A549 (cell line): ENCODE data around the gene SRSF5. TPM values are rescaled to one million over a fixed set of nuclear protein-coding genes. Genes with fewer than 3 reads are reported as not detected.

Experiments
- ATAC-seq, 2 experiments: fragments of 200-7000 bp in 1 of 2; fragments of >200 bp in 1 of 2; cut with Nextera tagmentation in 1 of 2; cut with Tn5 transposase in 1 of 2; 3 replicates each; pipeline versions ENCODE4 v1.8.0 to v1.9.1; 2018 to 2020; ENCODE audit warnings: mild to moderate bottlenecking in 1 of 2, moderate library complexity in 1 of 2
- CTCF ChIA-PET: fragments of 300-600 bp; sonication (Branson Sonifier 250); formaldehyde crosslinking; extraction: SDS; loops from one replicate; lab custom pipeline; 2021; ENCODE audit warnings: antibody characterized with exemption, inconsistent platforms; lab: Yijun Ruan, JAX
- POLR2A ChIA-PET: fragments of 350-600 bp; formaldehyde crosslinking; extraction: SDS; loops from one replicate; lab custom pipeline; 2021; ENCODE audit warnings: antibody characterized with exemption, inconsistent platforms; lab: Yijun Ruan, JAX
- DNase-seq, 2 experiments: peaks; one replicate each; pipeline versions ENCODE4 v3.0.0 to v3.0.0-alpha.2; 2011 to 2016; ENCODE audit warnings: low read depth in 1 of 2, low spot score in 1 of 2
- FAIRE-seq: peaks from 2 replicates; lab custom pipeline; 2011; peaks lifted over from hg19 to GRCh38; lab: Jason Lieb, UNC
- H3K27ac ChIP-seq, 2 experiments: fragments of >200 bp; sonication (Bioruptor Twin); formaldehyde crosslinking; 3 replicates each; pipeline ENCODE4 v1.5.1; 2016 to 2017
- H3K4me1 ChIP-seq: fragments of >200 bp; sonication (Bioruptor Twin); formaldehyde crosslinking; 3 replicates; pipeline ENCODE4 v1.6.1; 2016
- H3K4me2 ChIP-seq: fragments of >200 bp; sonication (Bioruptor Twin); formaldehyde crosslinking; 3 replicates; pipeline ENCODE4 v1.6.1; 2016
- H3K4me3 ChIP-seq: fragments of >200 bp; sonication (Bioruptor Twin); formaldehyde crosslinking; 3 replicates; pipeline ENCODE4 v1.5.1; 2016
- H3K9me3 ChIP-seq: fragments of >200 bp; sonication (Bioruptor Twin); formaldehyde crosslinking; 3 replicates; pipeline ENCODE4 v1.6.1; 2016
- BHLHE40 ChIP-seq: IDR thresholded peaks from 2 replicates; pipeline ENCODE4 v1.6.1; 2012; ENCODE audit warnings: low read depth, low read length, inconsistent platforms
- CEBPB ChIP-seq, 2 experiments: fragments of >200 bp in 1 of 2; sonication (Bioruptor Twin) in 1 of 2; formaldehyde crosslinking in 1 of 2; IDR thresholded peaks; 2 replicates each; pipeline ENCODE4 v1.6.1; 2012 to 2016
- CHD2 ChIP-seq: fragments of 150-350 bp; IDR thresholded peaks from 2 replicates; pipeline ENCODE4 v1.6.1; 2014; ENCODE audit warnings: low read length; ENCODE audit not compliant: partially characterized antibody
- EHF ChIP-seq: fragments of 250-450 bp; sonication (Bioruptor Pico); IDR thresholded peaks from 2 replicates; pipeline ENCODE4 v1.5.0; 2020; ENCODE audit warnings: mild to moderate bottlenecking
- EHMT2 ChIP-seq: fragments of 200-600 bp; sonication (generic); IDR thresholded peaks from 2 replicates; pipeline ENCODE4 v1.6.1; 2016; ENCODE audit warnings: antibody characterized with exemption, low read depth, mild to moderate bottlenecking, moderate library complexity
- FOSB ChIP-seq: fragments of 250-450 bp; sonication (Bioruptor Pico); IDR thresholded peaks from 2 replicates; pipeline ENCODE4 v1.5.0; 2020; ENCODE audit warnings: mild to moderate bottlenecking, moderate library complexity
- FOXS1 ChIP-seq: fragments of 250-450 bp; sonication (Bioruptor Pico); IDR thresholded peaks from 2 replicates; pipeline ENCODE4 v1.5.0; 2020; ENCODE audit warnings: mild to moderate bottlenecking, moderate library complexity
- HDAC2 ChIP-seq: fragments of 200-600 bp; sonication (generic); IDR thresholded peaks from 2 replicates; pipeline ENCODE4 v1.6.1; 2016
- HOXB13 ChIP-seq: fragments of 250-450 bp; sonication (Bioruptor Pico); IDR thresholded peaks from 2 replicates; pipeline ENCODE4 v1.5.0; 2020; ENCODE audit warnings: low read depth, mild to moderate bottlenecking, moderate library complexity
- JUN ChIP-seq, 2 experiments: fragments of >200 bp; sonication (Bioruptor Twin); formaldehyde crosslinking; IDR thresholded peaks; 2 replicates in 1 of 2; 3 replicates in 1 of 2; pipeline ENCODE4 v1.6.1; 2016 to 2017
- JUNB ChIP-seq: fragments of >200 bp; sonication (Bioruptor Twin); formaldehyde crosslinking; IDR thresholded peaks from 2 replicates; pipeline ENCODE4 v1.6.1; 2016
- KDM1A ChIP-seq: fragments of 200-600 bp; sonication (generic); IDR thresholded peaks from 2 replicates; pipeline ENCODE4 v1.6.1; 2016; ENCODE audit warnings: low read depth, mild to moderate bottlenecking
- MAFK ChIP-seq: fragments of 450-650 bp; IDR thresholded peaks from 2 replicates; pipeline ENCODE4 v1.6.1; 2014; ENCODE audit not compliant: partially characterized antibody
- MYC ChIP-seq: IDR thresholded peaks from 2 replicates; pipeline ENCODE4 v1.6.1; 2012; ENCODE audit warnings: mild to moderate bottlenecking, inconsistent platforms, low read length, improper control_type of control experiment, borderline replicate concordance
- NPAS2 ChIP-seq: fragments of 250-450 bp; sonication (Bioruptor Pico); IDR thresholded peaks from 2 replicates; pipeline ENCODE4 v1.8.0; 2022; ENCODE audit warnings: mild to moderate bottlenecking, moderate library complexity, borderline replicate concordance
- RNF2 ChIP-seq: fragments of 200-600 bp; sonication (generic); IDR thresholded peaks from 2 replicates; pipeline ENCODE4 v1.6.1; 2016; ENCODE audit warnings: low read depth, mild to moderate bottlenecking, antibody characterized with exemption, moderate library complexity, borderline replicate concordance
- ZC3H11A ChIP-seq: fragments of 450-650 bp; IDR thresholded peaks from 2 replicates; pipeline ENCODE4 v1.6.1; 2014; ENCODE audit warnings: antibody characterized with exemption, mild to moderate bottlenecking
- ZFP36 ChIP-seq: fragments of 450-650 bp; IDR thresholded peaks from 2 replicates; pipeline ENCODE4 v1.6.1; 2014; ENCODE audit warnings: borderline replicate concordance; ENCODE audit not compliant: partially characterized antibody
- WGBS: methylation state at CpG from one replicate; pipeline ENCODE4 v1.1.6; 2017; ENCODE audit errors: missing lambda C conversion rate; 5-methylcytosine and 5-hydroxymethylcytosine counted together
- polyA plus RNA-seq, 4 experiments: library from polyadenylated mRNA; depleted of rRNA in 3 of 4; stranded (reverse); fragments of >200 nt; fragmentation: RNase III in 1 of 4; extraction: RNeasy Plus Mini Kit Qiagen cat#74134 plus additional on column Dnase treatment in 1 of 4; gene quantifications; 2 replicates in 3 of 4; 3 replicates in 1 of 4; pipeline ENCODE4 v1.2.3, GENCODE V29; 2011 to 2017
- TF ChIP-seq, protein P1 (sequence below): fragments of 250-450 bp; sonication (Bioruptor Pico); IDR thresholded peaks from 2 replicates; pipeline ENCODE4 v1.5.0; 2020; ENCODE audit warnings: low read depth, mild to moderate bottlenecking, moderate library complexity
- TF ChIP-seq, protein P2 (sequence below): IDR thresholded peaks from 2 replicates; pipeline ENCODE4 v1.6.1; 2012; ENCODE audit warnings: low read depth, borderline replicate concordance
- TF ChIP-seq, protein P3 (sequence below): fragments of 250-450 bp; sonication (Bioruptor Pico); IDR thresholded peaks from 2 replicates; pipeline ENCODE4 v1.5.0; 2021; ENCODE audit warnings: mild to moderate bottlenecking, moderate library complexity, borderline replicate concordance

SRSF5 gene
- polyA plus RNA-seq, 2 of the 4 experiments (the other 2 are of a cell fraction): 285 to 355 TPM

DNA sequence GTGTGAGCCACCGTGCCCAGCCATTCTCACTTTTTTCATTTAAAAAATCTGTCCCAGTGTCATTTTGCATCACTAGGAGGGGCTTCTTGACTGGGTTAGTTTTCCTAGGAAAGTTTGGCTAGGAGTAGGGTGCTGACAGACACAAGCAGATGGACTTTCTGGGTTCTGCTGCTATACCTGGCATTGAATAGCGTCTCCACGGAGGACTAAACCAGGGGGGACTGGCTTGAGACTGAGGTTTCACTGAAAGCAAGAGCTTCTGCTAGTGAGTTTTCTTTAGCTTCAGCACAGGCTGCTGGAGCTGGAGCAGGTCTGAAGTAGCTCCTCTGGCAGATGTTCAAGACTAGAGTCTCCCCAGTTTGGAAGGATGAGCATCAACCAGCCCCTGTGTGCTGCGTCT, 28.7 kb downstream of the SRSF5 start:
- no peak overlapping the region for H3K4me3 ChIP-seq
- TF ChIP-seq JUN (IDR thresholded peaks at IDR 0.05): no peak
- no peak for TF ChIP-seq JUNB
- H3K27ac ChIP-seq: no peak overlapping the region
- CTCF ChIA-PET: no interaction called here
- no peak for ATAC-seq
- POLR2A ChIA-PET: no interaction called here
- no peak for FAIRE-seq
- no peaks in the 10 kb centered on the region for H3K9me3 ChIP-seq
- WGBS: 81% methylated on average over 4 of the region's 4 CpGs
- no peak overlapping the region for H3K4me2 ChIP-seq
- DNase-seq: no peak
- H3K4me1 ChIP-seq: no peaks in the 10 kb centered on the region

DNA sequence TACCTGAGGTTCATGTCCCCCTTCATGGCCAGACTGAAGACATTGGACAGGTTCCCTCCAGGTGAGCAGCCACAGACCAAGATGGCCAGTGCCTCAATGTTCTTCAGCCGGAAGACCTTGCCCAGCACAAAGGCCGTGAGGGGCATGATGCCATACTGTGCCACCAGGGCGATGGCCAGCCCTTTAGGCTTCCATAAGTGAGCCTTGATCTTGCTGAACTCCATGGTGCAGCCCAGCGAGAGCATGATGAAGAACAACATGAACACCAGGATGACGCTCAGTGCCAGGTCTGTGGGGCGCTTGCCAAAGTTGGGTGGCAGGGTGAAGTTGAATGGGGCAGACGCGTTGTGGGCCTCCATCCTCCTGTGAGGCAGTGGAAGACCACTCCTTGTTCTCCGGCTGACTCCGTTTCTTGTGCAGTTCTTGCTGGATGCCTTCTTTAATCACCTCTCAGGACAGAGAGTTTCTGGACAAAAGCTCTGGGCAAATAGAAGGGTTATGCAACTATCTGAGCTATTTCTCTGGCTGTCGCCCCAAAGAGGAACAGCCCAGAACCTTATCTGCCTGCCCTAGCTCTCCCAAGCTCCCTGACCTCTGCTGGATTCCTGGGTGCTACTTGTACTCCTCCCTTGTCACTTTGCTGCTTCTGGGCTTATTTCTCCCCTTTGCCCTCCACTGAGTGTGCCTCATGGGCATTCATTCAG, 30.0 kb downstream of the SRSF5 start, which contains the start of gene SLC10A1:
Gene SLC10A1 (minus strand): TSS at position 445 of the 704 bp plus-strand sequence. CDS start 86 bp downstream, at position 359.
- ATAC-seq (no peak), FAIRE-seq (no peak), DNase-seq (no peak)
- Histone ChIP-seq H3K4me3 (no peak within 1 kb of the TSS), H3K4me1 (no peaks in the 10 kb centered on the region), H3K9me3 (no peaks in the 10 kb centered on the region), H3K27ac (no peak within 1 kb of the TSS), H3K4me2 (no peak within 1 kb of the TSS)
- TF ChIP-seq JUNB: no peak
- no peak for TF ChIP-seq HOXB13 (CRISPR knock-in tag)
- TF ChIP-seq, protein P1, sequence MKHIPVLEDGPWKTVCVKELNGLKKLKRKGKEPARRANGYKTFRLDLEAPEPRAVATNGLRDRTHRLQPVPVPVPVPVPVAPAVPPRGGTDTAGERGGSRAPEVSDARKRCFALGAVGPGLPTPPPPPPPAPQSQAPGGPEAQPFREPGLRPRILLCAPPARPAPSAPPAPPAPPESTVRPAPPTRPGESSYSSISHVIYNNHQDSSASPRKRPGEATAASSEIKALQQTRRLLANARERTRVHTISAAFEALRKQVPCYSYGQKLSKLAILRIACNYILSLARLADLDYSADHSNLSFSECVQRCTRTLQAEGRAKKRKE: no peak
- TF ChIP-seq FOSB (CRISPR knock-in tag): no peak
- TF ChIP-seq BHLHE40: no peak
- TF ChIP-seq FOXS1 (CRISPR knock-in tag): no peak
- TF ChIP-seq, protein P2, sequence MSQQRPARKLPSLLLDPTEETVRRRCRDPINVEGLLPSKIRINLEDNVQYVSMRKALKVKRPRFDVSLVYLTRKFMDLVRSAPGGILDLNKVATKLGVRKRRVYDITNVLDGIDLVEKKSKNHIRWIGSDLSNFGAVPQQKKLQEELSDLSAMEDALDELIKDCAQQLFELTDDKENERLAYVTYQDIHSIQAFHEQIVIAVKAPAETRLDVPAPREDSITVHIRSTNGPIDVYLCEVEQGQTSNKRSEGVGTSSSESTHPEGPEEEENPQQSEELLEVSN: no peak
- no peak for TF ChIP-seq NPAS2 (CRISPR knock-in tag)
- TF ChIP-seq HDAC2: no peak
- TF ChIP-seq ZFP36: no peak
- TF ChIP-seq, protein P3, sequence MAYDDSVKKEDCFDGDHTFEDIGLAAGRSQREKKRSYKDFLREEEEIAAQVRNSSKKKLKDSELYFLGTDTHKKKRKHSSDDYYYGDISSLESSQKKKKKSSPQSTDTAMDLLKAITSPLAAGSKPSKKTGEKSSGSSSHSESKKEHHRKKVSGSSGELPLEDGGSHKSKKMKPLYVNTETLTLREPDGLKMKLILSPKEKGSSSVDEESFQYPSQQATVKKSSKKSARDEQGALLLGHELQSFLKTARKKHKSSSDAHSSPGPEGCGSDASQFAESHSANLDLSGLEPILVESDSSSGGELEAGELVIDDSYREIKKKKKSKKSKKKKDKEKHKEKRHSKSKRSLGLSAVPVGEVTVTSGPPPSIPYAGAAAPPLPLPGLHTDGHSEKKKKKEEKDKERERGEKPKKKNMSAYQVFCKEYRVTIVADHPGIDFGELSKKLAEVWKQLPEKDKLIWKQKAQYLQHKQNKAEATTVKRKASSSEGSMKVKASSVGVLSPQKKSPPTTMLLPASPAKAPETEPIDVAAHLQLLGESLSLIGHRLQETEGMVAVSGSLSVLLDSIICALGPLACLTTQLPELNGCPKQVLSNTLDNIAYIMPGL (CRISPR knock-in tag): no peak
- no peak for TF ChIP-seq MYC
- TF ChIP-seq CEBPB (IDR thresholded peaks at IDR 0.05): no peak
- TF ChIP-seq EHF (CRISPR knock-in tag): no peak
- TF ChIP-seq MAFK: no peak
- TF ChIP-seq KDM1A: no peak
- TF ChIP-seq EHMT2: no peak
- TF ChIP-seq ZC3H11A: no peak
- TF ChIP-seq RNF2: no peak
- TF ChIP-seq CHD2: no peak
- WGBS: 83% methylated on average over 8 of the region's 11 CpGs
- CTCF ChIA-PET: no interaction called here
- POLR2A ChIA-PET: no interaction called here
